HS-5 (cell line): ENCODE results near the gene C1orf159.
"Not testable (repeated sequence)": the region's sequence is repeated elsewhere in the genome, so short reads cannot be mapped to it uniquely, and the experiment has no call there.

Experiments used
- DNase-seq: peaks from one replicate; pipeline ENCODE4 v3.0.0-alpha.2; 2012; ENCODE audit warnings: low read depth

Gene C1orf159

DNA sequence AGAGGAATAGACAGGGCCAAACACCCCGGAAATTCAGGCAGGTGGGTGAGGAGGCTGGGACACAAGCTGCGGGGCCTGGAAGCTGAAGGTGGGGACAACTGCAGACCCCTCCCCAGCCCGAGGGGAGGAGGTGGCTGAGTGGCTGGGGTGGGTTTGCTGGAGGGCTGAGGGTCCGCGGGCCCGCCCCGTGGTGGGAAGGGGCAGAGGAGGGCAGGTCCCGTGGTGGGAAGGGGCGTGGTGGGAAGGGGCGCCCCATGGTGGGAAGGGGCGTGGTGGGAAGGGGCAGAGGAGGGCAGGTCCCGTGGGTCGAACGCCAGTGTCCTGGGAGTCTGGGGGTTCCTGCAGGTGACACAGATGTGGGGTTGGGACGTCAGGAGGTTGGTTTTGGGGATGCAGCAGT is 33.5 kb upstream of the C1orf159 start:
- no peak for DNase-seq

DNA sequence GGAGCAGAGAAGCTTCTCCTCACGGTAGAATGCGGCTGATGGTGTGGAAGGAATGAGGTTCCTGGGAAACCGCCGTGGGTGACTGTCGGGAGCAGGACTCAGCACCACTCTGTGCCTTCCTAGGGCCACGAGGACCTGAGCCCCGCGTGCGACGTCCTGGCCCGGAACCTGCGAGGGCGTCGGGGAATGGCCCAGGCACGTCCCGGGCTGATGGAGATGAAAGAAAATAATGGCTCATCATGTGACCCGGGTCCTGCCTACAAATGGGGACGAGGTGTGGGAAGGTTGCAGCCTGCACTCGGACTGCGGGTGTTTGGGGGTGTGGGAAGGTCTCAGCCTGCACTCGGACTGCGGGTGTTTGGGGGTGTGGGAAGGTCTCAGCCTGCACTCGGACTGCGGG is 32.7 kb upstream of the C1orf159 start:
- DNase-seq: no peak

DNA sequence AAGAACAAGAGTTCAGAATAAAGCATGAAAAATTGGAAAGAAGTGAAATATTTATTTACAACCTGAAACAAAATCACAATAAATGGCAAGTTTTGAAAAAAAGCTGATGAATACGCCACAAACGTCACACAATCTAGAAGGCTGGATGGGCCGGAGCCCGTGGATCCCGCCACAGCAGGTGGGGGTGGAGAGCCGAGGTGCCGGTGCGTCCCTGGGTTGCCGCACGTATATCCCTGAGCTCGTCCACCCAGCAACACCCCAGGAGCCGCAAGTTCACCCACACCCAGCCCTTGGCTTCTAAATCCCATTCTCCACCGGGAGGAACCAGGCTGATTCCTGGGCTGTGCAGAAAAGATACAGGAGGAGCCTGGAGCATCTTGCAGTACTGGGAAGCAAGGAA is 32.2 kb upstream of the C1orf159 start:
- DNase-seq: no peak

DNA sequence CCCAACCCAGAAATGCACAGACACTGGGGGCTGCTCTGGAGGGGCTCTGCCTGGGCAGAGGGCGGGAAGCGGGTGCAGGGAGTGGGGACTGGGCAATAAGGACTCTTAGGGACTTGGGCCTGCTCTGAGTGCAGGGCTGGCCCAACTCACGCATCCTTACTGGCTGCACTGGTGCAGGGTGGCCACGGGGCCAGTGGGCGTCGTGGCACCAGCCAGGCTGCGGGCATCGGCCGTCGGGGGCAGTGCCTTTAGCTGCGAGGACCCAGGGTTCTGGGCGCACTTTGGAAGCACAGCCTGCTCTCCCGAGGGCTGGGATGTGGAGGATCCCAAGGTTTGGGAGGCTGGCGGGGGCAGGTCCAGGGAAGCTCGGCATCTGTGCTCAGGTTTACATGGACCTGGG is 30.7 kb upstream of the C1orf159 start:
- no peak for DNase-seq

GRCh38 chr1:1146026-1146425 is 30.1 kb upstream of the C1orf159 start:
- no peak for DNase-seq

DNA sequence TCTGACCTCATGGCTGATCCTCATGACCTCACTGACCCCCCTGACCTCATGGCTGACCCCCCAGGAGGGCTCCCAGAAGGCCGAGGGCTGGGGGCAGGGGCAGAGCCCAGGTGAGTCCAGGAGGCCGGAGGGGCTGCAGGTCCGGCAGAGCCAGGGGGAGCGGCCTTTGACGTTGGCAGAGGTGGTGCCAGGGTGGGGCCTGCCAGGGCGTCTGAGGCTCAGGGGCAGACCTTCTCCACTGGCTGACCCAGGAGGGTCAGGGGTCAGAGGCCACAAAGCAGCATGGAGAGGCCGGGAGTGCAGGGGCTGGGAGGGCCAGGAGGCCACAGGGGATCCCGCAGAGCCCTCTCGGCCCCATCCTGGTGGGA is 29.6 kb upstream of the C1orf159 start:
- DNase-seq: no peak

GRCh38 chr1:1144843-1145546 is 29.1 kb upstream of the C1orf159 start:
- no peak for DNase-seq

DNA sequence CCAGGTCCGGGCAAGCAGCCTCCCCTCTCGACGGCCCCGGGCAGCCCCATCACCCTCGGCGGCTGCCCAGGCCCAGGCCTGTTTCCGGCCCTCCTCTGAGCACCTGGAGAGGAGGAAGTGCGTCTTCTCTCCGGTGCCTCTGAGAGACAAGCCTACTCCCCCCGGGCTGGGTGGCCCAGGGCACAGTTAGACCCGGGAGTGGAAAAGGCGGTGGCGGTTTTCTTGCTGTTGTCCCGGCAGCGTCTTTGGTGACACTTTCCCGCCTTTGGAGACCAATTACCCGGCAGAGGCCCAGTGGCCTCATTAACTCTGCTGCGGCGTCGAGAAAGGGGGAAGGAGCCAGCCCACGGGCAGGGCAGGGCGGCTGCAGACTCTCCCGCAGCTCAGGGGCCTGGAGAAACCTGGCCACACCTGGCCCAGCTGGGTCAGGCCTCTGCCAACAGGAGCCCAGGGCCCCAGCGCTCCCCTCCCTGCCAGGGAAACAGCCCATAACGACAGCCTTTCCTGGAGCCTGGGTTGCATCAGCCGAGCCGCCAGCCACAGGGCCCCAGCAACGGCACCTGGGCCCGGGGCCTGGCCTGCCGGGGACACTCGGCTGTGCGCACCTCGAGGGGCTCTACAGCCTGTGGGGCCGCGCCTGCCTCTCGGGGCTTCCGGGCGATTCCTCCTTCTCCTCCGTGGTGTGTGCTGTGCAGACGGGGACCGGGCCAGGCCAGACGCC is 28.4 kb upstream of the C1orf159 start:
- DNase-seq: no peak

- DNase-seq: no peak
Measured at GRCh38 chr1:1143636-1144035, 27.7 kb upstream of the C1orf159 start.

DNA sequence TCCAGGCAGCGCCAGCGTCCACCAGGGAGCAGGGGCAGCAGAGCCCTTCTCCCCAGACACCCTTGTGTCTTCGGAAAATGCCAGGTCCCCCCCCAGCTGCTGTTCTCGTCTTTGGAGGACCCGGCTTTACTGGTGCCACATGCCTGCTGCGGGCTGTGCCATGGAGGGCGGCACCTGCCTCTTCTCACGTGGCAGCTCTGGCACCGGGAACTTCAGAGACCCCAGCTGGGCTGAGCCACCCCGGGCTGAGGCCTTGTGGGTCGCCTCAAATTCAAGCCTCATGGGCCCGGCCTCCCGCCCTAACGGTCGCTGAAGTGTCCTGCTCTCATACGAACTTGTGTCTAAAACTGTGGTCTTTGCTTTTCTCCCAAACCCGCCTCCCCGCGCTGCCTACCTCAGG is 27.0 kb upstream of the C1orf159 start:
- no peak for DNase-seq

DNA sequence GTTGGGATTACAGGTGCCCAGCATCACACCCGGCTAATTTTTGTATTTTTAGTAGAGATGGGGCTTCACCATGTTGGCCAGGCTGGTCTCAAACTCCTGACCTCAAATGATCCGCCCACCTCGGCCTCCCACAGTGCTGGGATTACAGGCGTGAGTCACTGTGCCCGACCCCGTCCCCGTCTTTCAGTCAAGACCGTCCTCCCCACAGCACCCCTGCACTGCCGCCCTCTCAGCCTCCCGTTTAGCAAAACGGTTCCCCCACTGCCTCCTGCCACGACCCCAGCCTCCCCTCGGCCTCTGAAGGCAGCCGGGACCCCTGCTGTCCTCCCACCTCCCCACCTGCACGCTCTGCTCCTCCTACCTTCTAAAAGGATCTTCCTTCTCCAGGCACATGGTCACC is 26.5 kb upstream of the C1orf159 start:
- DNase-seq: not testable (repeated sequence)

- DNase-seq: no peak
Measured at GRCh38 chr1:1141911-1142250, 26.0 kb upstream of the C1orf159 start.

DNA sequence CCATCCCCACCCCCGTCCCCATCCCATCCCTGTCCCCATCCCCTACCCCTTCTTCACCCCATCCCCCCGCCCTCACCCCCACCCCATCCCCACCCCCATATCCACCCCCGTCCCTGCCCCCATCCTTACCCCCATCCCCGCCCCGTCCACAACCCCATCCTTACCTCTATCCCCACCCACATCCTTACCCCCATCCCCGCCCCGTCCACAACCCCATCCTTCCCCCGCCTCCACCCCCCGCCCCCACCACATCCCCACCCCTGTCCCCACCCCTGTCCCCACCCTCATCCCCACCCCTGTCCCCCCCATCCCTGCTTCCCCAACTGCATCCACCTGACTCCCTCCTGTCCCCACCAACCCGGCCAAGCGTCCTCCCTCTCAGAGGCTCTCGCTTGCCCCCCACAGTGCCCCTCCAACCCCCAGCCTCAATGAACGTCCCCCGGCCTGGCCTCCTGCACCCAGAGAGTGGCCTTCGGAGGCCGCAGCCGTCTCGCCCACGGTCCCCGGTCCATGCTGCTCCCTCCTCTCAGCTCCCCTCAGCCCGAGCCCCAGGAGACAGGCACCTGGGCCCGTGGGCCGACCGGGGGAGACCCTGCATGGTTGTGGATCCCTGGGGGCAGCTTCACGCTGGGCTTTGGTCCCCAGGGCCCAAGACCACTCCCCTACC is 25.5 kb upstream of the C1orf159 start:
- DNase-seq: no peak

- DNase-seq: no peak
Measured at GRCh38 chr1:1140673-1141072, 24.8 kb upstream of the C1orf159 start.

DNA sequence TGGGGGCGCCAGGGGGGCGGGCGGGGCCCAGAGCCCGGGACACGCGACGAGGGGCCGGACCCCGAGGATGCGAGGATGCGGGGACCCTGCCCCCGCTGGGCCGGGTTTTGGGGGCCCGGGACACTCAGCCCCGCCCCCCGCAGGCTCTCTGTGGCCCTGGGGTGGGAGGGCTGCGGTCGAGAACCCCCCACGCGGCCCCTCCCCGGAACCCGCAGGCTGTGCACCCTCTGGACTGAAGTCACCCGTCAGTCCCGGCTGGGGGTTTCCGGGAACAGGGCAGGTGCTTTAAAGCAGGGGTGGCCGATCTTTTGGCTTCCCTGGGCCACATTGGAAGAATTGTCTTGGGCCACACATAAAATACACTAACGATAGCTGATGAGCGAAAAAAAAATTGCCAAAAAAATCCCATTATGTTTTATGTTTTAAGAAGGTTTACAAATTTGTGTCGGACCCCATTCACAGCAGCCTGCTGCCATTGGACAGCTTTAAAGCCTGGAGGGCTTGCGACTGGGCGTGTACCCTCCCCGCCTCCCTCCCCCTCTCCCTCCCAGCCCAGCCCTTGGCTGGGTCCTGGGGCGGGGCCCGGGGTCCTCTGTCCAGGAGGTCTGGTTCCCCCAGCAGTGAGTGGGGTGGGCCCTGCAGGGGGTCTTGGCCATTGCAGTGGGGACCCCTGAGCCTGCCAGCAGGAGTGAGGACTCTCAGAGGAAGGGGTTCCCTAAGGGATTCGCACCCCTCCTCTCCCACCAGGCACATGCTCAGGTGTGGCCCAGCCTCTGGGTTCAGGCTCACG is 21.6 kb upstream of the C1orf159 start:
- no peak for DNase-seq

DNA sequence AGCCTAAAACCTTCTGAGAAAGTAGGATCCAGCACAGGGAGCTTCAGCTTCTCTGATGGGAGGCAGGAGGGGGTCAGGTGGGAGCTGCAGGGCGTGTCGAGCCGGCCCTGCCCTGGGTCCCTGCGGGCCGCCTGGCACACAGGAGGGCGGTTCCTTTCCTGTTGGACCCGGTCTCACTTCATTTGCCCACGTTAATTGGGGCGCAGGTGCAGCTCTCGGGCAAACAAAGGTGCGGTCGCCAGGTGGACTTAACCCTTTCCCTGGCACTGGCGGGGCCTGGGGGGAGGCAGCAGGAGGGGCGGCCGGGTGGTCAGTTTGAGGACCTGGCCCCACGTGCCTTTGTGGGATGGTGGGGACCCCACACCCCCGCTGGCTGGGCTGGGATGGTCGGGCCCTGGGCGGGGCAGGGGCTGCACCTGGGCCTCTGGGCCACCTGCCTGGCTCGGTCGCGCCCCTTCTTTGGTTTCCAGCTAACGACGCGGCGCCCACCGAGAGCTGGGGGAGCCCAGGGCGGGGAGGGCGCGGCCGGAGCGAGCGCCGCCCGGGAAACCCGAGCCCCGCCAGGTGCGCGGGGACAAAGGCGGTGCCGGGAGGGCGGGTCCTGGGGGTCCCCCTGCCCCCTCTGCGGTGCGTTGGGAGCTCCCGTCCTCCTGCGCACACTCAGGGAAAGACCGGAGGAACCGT is 20.8 kb upstream of the C1orf159 start:
- DNase-seq: no peak

DNA sequence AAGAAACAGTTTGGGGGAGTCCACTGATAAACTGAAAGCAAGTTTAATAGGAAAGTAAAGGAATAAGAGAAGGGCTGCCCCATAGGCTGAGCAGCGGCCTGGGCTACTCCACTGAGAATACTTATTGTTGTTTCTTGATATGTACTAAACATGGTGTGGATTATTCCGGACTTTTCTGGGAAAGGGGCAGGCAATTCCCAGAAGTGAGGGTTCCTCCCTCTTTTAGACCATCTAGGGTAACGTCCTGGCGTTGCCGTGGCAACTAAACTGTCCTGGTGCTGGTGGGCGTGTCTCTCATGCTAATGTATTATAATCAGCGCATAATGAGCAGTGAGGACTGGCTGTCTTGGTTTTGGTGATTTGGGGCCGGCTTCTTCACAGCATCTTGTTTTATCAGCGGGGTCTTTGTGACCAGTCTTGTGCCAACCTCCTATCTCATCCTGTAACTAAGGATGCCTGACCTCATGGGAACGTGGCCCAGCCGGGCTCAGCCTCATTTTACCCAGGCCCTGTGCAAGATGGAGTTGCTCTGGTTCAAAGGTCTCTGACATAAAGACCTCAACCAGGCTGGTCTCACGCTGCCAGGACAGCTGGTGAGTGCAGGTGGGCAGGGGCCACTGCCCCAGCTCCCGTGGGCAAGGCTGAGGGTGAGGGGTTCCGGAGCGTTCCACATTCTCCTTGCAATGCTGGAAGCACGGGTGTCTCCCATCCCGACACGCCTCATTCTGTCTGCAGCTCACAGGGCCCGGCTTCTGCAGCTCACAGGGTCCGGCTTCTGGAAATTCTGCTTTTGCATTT is 19.6 kb upstream of the C1orf159 start:
- no peak for DNase-seq

DNA sequence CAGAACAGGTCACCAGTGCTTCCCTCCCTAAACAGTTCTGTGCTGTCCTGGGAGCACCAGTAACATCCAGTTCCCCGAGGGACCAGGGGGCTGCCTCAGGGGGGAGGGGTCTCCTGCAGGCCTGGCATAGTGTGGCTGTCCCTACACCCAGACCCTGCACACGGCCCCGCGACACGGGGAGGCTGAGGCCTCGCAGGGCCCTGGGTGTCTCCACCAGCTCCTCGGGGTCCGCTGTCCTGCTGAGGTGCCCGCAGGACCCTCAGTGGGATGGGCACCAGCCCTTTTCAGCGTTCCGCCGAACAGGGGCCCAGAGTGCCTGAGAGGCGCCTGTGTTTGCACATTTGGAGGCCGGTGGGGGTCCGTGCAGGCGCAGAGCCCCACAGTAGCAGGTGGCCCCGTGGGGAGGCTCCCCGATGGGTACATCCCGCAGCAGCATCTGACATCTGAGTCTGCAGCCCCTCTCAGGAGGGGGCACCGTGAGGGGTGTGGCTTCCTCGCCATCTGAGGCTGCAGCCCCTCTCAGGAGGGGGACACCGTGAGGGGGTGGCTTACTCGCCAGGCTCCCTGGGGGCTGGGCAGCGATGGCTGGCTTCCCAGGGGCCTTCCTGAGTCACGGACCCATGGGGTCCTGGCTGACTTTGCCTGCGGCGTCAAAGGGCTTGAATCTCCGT is 18.5 kb upstream of the C1orf159 start:
- DNase-seq: no peak

DNA sequence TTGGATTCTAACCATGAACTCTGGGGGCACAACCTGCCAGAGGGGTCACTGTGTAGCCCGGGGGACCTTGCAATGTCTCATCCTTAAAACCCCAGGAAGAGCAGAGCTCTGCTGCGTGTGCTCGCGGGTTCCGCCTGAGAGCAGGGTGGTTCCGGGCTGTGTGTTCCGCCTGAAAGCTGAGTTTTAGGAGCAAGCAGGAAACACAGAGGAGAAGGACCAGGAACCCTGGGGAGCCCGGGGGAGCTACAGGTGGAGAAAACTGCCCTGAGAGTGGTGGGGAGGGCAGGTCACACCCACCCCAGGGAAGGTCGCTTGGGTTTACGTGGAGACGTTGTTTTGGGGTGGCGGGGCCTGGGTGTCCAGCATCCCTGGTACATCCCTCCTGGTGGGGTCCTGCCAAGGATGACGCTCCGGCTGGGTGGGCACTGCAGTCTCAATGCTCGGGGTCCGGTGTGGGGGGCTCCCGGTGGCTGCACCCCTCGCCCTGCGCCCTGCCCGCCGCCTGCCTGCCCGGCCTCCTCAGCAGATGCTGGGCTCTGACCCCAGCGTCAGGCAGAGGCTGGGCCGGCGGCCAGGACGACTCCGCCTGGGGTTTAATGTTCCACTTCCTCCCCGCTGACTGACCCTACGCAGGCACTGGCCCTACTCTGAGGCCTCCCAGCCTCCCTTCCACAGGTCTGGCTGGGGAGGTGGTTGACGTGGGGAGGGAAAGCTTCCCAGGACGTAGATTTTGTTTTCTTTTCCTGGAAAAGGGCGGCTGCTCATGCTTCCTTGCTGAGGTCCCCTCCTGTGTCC is 17.3 kb upstream of the C1orf159 start:
- DNase-seq: no peak
